Right kidney (tissue), 1 donor: Measurements from ENCODE around the gene LSS.

Source experiments
- DNase-seq: peaks from one replicate; pipeline ENCODE4 v3.0.0-alpha.2; 2016

Gene LSS

DNA sequence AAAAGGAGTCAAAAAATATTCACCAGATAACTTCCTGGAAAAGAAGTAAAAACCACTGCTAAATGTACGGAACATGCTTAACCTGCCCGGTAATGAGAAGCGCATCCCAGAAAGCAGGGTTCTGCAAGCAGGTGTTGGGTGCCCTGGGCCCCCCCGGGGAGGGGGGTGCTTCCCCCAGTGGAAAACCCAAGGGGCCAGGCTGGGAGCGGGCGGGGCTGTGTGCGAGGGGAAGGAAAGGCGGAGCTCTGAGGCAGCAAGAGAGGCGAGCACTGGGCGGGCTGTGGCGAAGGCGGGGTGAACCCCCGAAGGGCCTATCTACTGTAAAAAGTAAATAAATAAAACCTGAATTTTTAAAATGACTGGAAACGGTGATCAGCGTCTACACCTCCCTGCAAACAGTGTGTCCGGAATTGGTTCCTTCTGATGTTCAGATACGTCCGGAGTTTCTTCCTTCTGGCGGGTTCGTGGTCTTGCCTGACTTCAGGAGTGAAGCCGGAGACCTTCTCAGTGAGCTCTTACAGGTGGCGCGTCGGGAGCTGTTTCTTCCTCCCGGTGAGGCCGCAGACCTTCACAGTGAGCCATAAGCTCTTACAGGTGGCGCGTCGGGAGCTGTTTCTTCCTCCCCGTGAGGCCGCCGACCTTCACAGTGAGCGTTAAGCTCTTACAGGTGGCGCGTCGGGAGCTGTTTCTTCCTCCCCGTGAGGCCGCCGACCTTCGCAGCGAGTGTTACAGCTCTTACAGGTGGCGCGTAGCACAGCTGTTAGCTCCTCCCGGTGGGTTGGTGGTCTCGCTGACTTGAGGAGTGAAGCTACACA is 86.6 kb downstream of the LSS start:
- DNase-seq = no peak

DNA sequence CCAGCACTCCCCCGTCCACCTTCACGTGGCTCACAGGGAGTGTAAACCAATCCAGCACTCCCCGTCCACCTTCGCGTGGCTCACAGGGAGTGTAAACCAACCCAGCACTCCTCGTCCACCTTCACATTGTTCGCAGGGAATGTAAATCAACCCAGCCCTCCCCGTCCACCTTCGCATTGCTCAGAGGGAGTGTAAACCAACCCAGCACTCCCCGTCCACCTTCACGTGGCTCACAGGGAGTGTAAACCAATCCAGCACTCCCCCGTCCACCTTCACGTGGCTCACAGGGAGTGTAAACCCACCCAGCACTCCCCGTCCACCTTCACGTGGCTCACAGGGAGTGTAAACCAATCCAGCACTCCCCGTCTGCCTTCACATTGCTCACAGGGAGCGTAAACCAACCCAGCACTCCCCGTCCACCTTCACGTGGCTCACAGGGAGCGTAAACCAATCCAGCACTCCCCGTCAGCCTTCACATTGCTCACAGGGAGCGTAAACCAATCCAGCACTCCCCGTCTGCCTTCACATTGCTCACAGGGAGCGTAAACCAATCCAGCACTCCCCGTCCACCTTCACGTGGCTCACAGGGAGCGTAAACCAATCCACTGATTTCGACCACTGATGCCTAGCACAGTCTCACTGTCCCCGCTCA is 88.1 kb downstream of the LSS start:
- DNase-seq = peak; percentile 44

DNA sequence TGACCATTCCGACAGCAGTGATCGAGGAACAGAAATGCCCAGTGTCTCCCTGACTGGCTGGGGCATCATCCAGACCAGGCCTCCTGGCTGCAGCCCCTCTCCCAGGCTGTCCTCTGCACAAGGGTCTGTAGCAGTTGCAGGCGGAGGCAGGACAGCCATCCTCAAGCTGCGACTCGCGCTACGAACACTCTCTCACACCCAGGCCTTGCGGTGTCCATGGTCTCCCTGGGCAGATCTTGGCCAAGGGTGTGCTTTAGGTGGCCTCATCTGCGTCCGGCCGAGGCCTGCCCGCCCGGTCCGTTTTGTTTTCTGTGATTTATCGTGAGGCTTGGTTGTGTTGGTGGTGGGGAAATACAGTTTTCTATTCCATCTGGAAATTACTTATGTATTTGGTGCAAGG is 88.9 kb downstream of the LSS start:
- no peak for DNase-seq

DNA sequence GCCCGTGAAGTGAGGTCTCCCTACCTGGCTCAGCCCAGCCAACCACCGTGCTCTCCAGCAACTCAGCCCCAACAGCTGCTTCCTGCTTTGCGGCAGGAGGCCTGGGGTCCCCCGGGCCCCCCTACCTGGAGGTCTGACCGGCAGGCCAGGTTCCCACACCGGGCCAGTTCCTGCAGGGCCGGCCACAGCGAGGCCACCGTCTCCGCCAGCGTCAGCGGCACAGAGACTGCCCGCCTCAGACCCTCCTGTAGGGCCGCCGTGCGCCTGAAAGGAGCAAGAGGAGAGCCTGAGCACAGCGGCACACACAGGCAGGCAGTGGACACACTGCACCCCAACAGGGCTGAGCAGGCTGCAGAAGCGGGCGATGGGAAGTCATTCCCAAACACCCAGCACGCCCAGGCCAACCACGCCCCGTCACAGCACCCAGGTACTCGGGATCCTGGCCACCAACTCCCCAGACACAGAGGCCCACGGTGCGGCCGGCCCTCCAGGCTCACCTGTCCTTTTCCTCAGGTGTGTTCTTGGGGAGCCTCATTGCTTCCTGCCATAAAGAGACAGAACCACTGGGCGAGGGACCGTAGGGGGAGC is 90.1 kb downstream of the LSS start:
- no peak for DNase-seq
